Hepatocyte (in vitro differentiated cells): ENCODE data around the gene PCGF1. TPM values are rescaled to one million over a fixed set of nuclear protein-coding genes. Genes with fewer than 3 reads are reported as not detected.
A peak's percentile ranks its signal among the peaks of the same experiment; 100 is the strongest.

Experiments used
- DNase-seq: peaks from one replicate; pipeline ENCODE4 v3.0.0-alpha.2; 2016; ENCODE audit warnings: low spot score
- H2AFZ ChIP-seq: fragments of 200-600 bp; sonication (generic); 2 replicates; pipeline ENCODE4 v1.6.0; 2016; ENCODE audit warnings: antibody characterized with exemption, mild to moderate bottlenecking
- H3K27ac ChIP-seq: fragments of 200-600 bp; sonication (generic); 2 replicates; pipeline ENCODE4 v1.5.1; 2016; ENCODE audit warnings: mild to moderate bottlenecking
- H3K27me3 ChIP-seq: fragments of 200-600 bp; sonication (generic); 2 replicates; pipeline ENCODE4 v1.6.1; 2016
- H3K36me3 ChIP-seq: fragments of 200-600 bp; sonication (generic); replicated peaks from 2 replicates; pipeline ENCODE4 v1.5.1; 2016; ENCODE audit warnings: low read depth; ENCODE audit not compliant: insufficient read depth
- H3K4me1 ChIP-seq: fragments of 200-600 bp; sonication (generic); 2 replicates; pipeline ENCODE4 v1.5.1; 2016; ENCODE audit warnings: mild to moderate bottlenecking, moderate library complexity; ENCODE audit not compliant: insufficient read depth
- H3K4me2 ChIP-seq: fragments of 200-600 bp; sonication (generic); 2 replicates; pipeline ENCODE4 v1.6.0; 2016
- H3K4me3 ChIP-seq: fragments of 200-600 bp; sonication (generic); 2 replicates; pipeline ENCODE4 v1.5.1; 2016; ENCODE audit warnings: mild to moderate bottlenecking
- H3K79me2 ChIP-seq: fragments of 200-600 bp; sonication (generic); 2 replicates; pipeline ENCODE4 v1.6.0; 2017; ENCODE audit warnings: mild to moderate bottlenecking
- H3K9me2 ChIP-seq: fragments of 200-600 bp; sonication (generic); replicated peaks from 2 replicates; pipeline ENCODE4 v1.6.0; 2017; ENCODE audit warnings: mild to moderate bottlenecking; ENCODE audit not compliant: insufficient read depth
- H3K9me3 ChIP-seq: fragments of 200-600 bp; sonication (generic); 2 replicates; pipeline ENCODE4 v1.5.1; 2016; ENCODE audit warnings: low read depth, mild to moderate bottlenecking
- H4K20me1 ChIP-seq: fragments of 200-600 bp; sonication (generic); 2 replicates; pipeline ENCODE4 v1.6.0; 2016; ENCODE audit warnings: mild to moderate bottlenecking; ENCODE audit not compliant: insufficient read depth, poor library complexity, severe bottlenecking
- CTCF ChIP-seq: fragments of 200-600 bp; sonication (generic); IDR thresholded peaks from 2 replicates; pipeline ENCODE4 v1.5.1; 2016; ENCODE audit warnings: antibody characterized with exemption, mild to moderate bottlenecking; ENCODE audit not compliant: poor library complexity
- EZH2 ChIP-seq: fragments of 200-600 bp; sonication (generic); IDR thresholded peaks from 2 replicates; pipeline ENCODE4 v1.6.1; 2016; ENCODE audit warnings: antibody characterized with exemption, mild to moderate bottlenecking, borderline replicate concordance
- EZH2phosphoT487 ChIP-seq: fragments of 200-600 bp; sonication (generic); IDR thresholded peaks from one replicate; pipeline ENCODE4 v1.6.1; 2018; ENCODE audit warnings: antibody characterized with exemption, mild to moderate bottlenecking, low read depth, moderate library complexity; ENCODE audit not compliant: unreplicated experiment, severe bottlenecking
- WGBS: methylation state at CpG from one replicate; pipeline ENCODE4 v1.1.6; 2016; ENCODE audit warnings: low lambda C conversion rate; ENCODE audit errors: missing lambda C conversion rate; 5-methylcytosine and 5-hydroxymethylcytosine counted together
- polyA plus RNA-seq: library from polyadenylated mRNA; unstranded; fragments of >200 nt; fragmentation: Nextera tagmentation; extraction: Ambion mirVana; gene quantifications from 2 replicates; pipeline ENCODE4 v1.2.1, GENCODE V29; 2016
- total RNA-seq: library from RNA; depleted of rRNA; stranded (reverse); fragments of >200 nt; gene quantifications from 2 replicates; pipeline ENCODE4 v1.2.3, GENCODE V29; 2014

The PCGF1 gene
- total and polyA plus RNA-seq, 2 experiments from 2014 or later, result 10.6 to 30.2 TPM

GRCh38 chr2:74552914-74553811, 45.7 kb upstream of the PCGF1 start:
- DNase-seq, result peak; percentile 36
- H3K4me3 ChIP-seq, result peak overlapping the region; percentile 82
- peak overlapping the region; percentile 94 for H3K27ac ChIP-seq

GRCh38 chr2:74551942-74552913, 44.7 kb upstream of the PCGF1 start:
- TF ChIP-seq CTCF (no peak), EZH2 (no peak), EZH2phosphoT487 (no peak)

More at GRCh38 chr2:74552914-74553811, 45.7 kb upstream of the PCGF1 start:
- Histone ChIP-seq H3K9me3 (no peaks in the 10 kb centered on the region), H3K36me3 (no peaks in the 10 kb centered on the region), H3K79me2 (no peaks in the 10 kb centered on the region), H3K27me3 (no peaks in the 10 kb centered on the region), H4K20me1 (no peaks in the 10 kb centered on the region), H3K4me2 (peak overlapping the region; percentile 89), H3K9me2 (no peaks in the 10 kb centered on the region), H3K4me1 (peaks cover 17% of the 10 kb centered on the region), H2AFZ (peak overlapping the region; percentile 82)
- 34% methylated on average over 27 of the region's 27 CpGs for WGBS
- TF ChIP-seq EZH2, result no peak
- no peak for TF ChIP-seq CTCF
- no peak for TF ChIP-seq EZH2phosphoT487

GRCh38 chr2:74551530-74551929, 44.0 kb upstream of the PCGF1 start:
- TF ChIP-seq EZH2phosphoT487, result no peak
- no peak for TF ChIP-seq EZH2
- no peak for TF ChIP-seq CTCF
- Histone ChIP-seq H3K4me3 (no peak overlapping the region), H2AFZ (no peak overlapping the region), H3K27me3 (no peaks in the 10 kb centered on the region), H4K20me1 (no peaks in the 10 kb centered on the region), H3K9me2 (no peaks in the 10 kb centered on the region), H3K9me3 (no peaks in the 10 kb centered on the region), H3K4me2 (no peak overlapping the region), H3K79me2 (no peaks in the 10 kb centered on the region), H3K27ac (no peak overlapping the region), H3K4me1 (peaks cover 17% of the 10 kb centered on the region), H3K36me3 (no peaks in the 10 kb centered on the region)
- no peak for DNase-seq

More at GRCh38 chr2:74551942-74552913, 44.7 kb upstream of the PCGF1 start:
- H3K27me3 ChIP-seq, result no peaks in the 10 kb centered on the region
- H3K4me3 ChIP-seq, result no peak overlapping the region
- DNase-seq, result no peak
- no peaks in the 10 kb centered on the region for H3K9me3 ChIP-seq
- H3K79me2 ChIP-seq, result no peaks in the 10 kb centered on the region
- H3K4me1 ChIP-seq, result peaks cover 17% of the 10 kb centered on the region
- H3K9me2 ChIP-seq, result no peaks in the 10 kb centered on the region
- H3K36me3 ChIP-seq, result no peaks in the 10 kb centered on the region
- H3K27ac ChIP-seq, result peak overlapping the region; percentile 94
- H3K4me2 ChIP-seq, result peak overlapping the region; percentile 89
- 88% methylated on average over 21 of the region's 21 CpGs for WGBS
- H2AFZ ChIP-seq, result no peak overlapping the region
- no peaks in the 10 kb centered on the region for H4K20me1 ChIP-seq
